Mucosa of rectum (tissue), 2 donors: ENCODE data around the gene FBLIM1.
A peak's percentile ranks its signal among the peaks of the same experiment; 100 is the strongest.
"Not testable (repeated sequence)": the region's sequence is repeated elsewhere in the genome, so short reads cannot be mapped to it uniquely, and the experiment has no call there.

Experiments
- H3K27ac ChIP-seq, 2 donors: one replicate each; pipeline ENCODE4 v1.7.0; 2013; ENCODE audit warnings: inconsistent platforms in 2 of 2, low read depth in 2 of 2, low read length in 2 of 2
- H3K27me3 ChIP-seq, 2 donors: one replicate each; pipeline ENCODE4 v1.7.0; 2013; ENCODE audit warnings: low read length in 2 of 2; ENCODE audit not compliant: control insufficient read depth in 2 of 2, insufficient read depth in 2 of 2
- H3K36me3 ChIP-seq, 2 donors: one replicate each; pipeline ENCODE4 v1.7.0; 2013; ENCODE audit warnings: low read length in 2 of 2; ENCODE audit not compliant: control insufficient read depth in 2 of 2, insufficient read depth in 2 of 2
- H3K4me1 ChIP-seq, 2 donors: one replicate each; pipeline ENCODE4 v1.7.0; 2013; ENCODE audit warnings: low read length in 2 of 2, mild to moderate bottlenecking in 1 of 2; ENCODE audit not compliant: control insufficient read depth in 2 of 2, insufficient read depth in 2 of 2
- H3K4me3 ChIP-seq, 2 donors: one replicate each; pipeline ENCODE4 v1.7.0; 2013; ENCODE audit warnings: low read length in 2 of 2
- H3K9ac ChIP-seq, 2 donors: one replicate each; pipeline ENCODE4 v1.7.0; 2013; ENCODE audit warnings: low read length in 2 of 2, low read depth in 1 of 2, mild to moderate bottlenecking in 1 of 2
- H3K9me3 ChIP-seq, 2 donors: one replicate each; pipeline ENCODE4 v1.7.0; 2013; ENCODE audit warnings: low read length in 2 of 2; ENCODE audit not compliant: control insufficient read depth in 2 of 2
- donor health status: healthy.
- donor health status: Normal muscosa, but diverticular disease.

Gene FBLIM1

DNA sequence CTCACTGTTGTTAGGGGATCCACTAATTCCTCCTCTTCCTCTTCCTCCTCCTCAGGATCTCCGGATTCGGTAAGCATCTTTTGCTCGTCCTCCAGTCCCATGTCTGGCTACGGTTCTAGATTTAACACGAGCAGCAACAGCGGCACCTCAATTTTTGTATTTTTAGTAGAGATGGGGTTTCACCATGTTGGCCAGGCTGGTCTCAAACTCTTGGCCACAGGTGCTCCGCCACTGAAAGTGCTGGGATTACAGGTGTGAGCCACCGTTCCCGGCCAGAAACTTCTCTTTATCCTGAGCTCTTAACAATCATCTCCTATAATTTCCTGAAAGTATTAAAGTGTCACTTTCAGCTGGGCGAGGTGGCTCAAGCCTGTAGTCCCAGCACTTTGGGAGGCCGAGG, 49.0 kb downstream of the FBLIM1 start, which contains the start of gene UQCRHL:
Gene UQCRHL, minus strand, starts transcription at position 101 of the 400 bp plus-strand sequence. Its CDS starts 0 bp downstream, at position 101.
- H3K4me1 ChIP-seq, H3K27me3 ChIP-seq, H3K9me3 ChIP-seq, H3K27ac ChIP-seq, H3K4me3 ChIP-seq, H3K9ac ChIP-seq, H3K36me3 ChIP-seq: not testable (repeated sequence)

DNA sequence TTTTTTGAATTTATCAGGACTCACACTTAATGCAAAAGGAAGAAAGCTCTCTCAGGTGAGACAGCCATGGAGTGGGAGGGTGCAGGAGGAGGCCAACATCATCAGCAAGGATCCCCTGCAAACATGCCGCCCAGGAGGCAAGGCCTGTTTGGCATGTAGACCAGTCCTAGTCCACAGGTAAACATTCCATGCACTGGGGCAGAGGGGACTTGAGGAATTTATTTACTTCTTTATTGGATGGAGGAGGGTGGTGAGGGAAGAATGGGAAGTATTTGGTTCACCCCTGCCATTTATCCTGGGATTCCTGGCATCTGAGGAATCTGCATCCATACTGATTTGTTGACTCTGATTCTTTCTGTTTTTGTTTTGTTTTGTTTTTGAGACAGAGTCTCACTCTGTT, 50.4 kb downstream of the FBLIM1 start:
- H3K27ac ChIP-seq: no peak overlapping the region
- no peak overlapping the region for H3K4me3 ChIP-seq
- H3K9me3 ChIP-seq: no peaks in the 10 kb centered on the region
- no peak overlapping the region for H3K9ac ChIP-seq
- no peaks in the 10 kb centered on the region for H3K27me3 ChIP-seq
- no peaks in the 10 kb centered on the region for H3K4me1 ChIP-seq
- no peaks in the 10 kb centered on the region for H3K36me3 ChIP-seq

DNA sequence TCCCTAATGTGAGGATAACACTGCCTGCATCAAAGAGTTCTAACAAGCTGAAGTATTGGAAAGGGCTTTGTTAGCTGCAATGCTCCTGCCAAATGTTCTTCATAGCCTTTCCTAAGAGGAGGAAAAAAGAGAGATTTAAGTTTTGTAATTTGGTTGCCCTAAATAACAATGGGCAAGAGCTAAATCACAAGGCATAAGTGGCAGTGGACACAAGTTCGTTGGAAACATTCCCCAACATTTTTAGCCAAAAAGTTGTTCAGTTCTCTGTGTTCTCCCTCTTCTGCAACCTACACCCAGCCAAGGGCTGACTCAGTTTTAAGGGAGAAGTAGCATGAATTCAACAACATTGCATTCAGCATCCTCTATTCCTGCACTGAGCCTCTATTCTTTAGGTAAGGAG, 51.5 kb downstream of the FBLIM1 start:
- H3K4me1 ChIP-seq: no peaks in the 10 kb centered on the region
- no peak overlapping the region for H3K4me3 ChIP-seq

DNA sequence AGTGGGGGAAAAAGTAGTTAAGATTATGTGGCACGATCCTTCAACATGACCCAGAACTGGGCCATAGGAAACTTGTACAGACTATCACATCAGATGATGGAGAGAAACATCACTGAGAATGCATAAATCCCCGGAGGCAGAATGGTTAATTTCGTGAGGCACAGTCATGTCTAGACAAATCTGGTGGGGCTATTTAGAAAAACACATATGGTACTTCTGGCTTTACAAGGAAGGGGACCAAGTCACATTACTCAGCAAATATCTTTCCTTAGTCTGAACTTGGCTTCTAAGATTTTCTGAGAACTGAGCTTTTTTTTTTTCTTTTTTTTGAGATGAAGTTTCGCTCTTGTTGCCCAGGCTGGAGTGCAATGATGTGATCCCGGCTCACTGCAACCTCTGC, 58.1 kb downstream of the FBLIM1 start:
- Histone ChIP-seq H3K36me3 (no peaks in the 10 kb centered on the region), H3K9ac (no peak overlapping the region), H3K27ac (no peak overlapping the region), H3K27me3 (no peaks in the 10 kb centered on the region), H3K9me3 (no peaks in the 10 kb centered on the region), H3K4me1 (no peaks in the 10 kb centered on the region), H3K4me3 (no peak overlapping the region)

More for the DNA sequence above, 51.5 kb downstream of the FBLIM1 start:
- Histone ChIP-seq H3K27ac (no peak overlapping the region), H3K9me3 (no peaks in the 10 kb centered on the region), H3K36me3 (no peaks in the 10 kb centered on the region), H3K9ac (no peak overlapping the region), H3K27me3 (no peaks in the 10 kb centered on the region)

DNA sequence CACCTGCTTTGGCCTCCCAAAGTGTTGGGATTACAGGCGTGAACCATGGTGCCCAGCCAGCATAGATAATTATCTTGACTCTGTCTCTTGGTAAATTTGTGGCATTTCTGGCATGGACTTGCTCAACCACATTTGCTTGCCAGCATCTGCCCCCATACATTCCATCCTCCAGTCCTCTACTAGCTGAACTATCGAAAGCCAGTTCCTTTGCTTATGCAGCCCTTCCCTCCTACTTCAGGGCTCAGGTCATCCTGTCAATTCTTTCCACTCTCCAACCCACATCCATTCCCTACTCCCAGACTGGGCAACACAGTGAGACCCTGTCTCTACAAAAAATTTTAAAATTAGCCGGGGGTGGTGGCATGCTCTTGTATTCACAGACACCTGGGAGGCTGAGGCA, 61.9 kb downstream of the FBLIM1 start:
- Histone ChIP-seq H3K9ac (no peak overlapping the region), H3K36me3 (no peaks in the 10 kb centered on the region), H3K27me3 (no peaks in the 10 kb centered on the region), H3K4me3 (no peak overlapping the region), H3K4me1 (no peaks in the 10 kb centered on the region), H3K9me3 (no peaks in the 10 kb centered on the region), H3K27ac (no peak overlapping the region)

DNA sequence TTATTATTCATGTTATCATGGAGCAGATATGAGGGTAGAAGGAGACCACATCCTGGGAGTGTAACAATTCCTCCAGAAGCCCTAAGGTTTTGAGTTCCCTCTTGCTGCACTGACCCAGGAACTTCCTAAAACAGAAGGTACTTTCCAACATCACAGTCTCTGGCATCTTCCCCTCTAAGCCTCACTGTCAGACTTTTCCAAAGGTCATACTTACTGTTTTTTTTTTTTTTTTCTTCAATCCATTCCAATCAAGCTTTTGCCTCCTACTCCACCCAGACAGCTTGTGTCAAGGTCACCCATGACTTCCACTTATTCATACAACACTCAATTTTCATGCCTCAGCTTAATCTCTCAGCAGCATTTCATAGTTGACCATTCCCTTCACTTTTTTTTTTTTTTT, 67.2 kb downstream of the FBLIM1 start:
- H3K36me3 ChIP-seq: no peaks in the 10 kb centered on the region

DNA sequence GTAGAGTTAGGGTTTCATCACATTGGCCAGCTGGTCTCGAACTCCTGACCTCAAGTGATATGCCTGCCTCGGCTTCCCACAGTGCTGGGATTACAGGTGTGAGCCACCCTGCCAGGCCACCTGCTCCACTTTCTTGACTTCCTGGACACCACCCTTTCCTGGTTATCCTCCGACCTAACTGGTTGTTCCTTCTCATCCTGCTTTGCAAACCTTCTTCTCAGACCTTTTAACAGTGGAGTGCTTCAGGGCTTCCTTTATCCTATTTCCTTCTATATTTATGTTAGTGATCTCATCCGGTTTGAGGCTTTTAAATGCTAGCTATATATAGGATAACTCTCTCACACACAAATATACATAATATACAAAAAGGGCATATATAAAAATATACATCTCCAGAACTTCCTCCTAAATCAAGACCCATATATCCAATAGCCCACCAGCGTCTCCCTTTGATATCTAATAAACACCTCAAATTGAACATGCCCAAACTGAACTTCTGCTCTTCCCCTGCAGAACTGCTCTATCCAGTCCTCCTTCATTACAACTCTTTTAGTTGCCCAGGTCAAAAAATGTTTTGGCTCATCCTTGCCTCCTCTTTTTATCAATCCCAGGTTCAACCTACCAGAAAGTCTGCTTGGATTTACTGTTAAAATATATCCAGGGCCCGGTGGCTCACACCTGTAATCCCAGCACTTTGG, 68.4 kb downstream of the FBLIM1 start:
- Histone ChIP-seq H3K9me3 (no peaks in the 10 kb centered on the region), H3K27me3 (no peaks in the 10 kb centered on the region), H3K9ac (no peak overlapping the region), H3K4me1 (peaks cover 4 to 8% of the 10 kb centered on the region in 2 donors), H3K36me3 (no peaks in the 10 kb centered on the region), H3K27ac (no peak overlapping the region), H3K4me3 (no peak overlapping the region)

More for the DNA sequence above, 67.2 kb downstream of the FBLIM1 start:
- Histone ChIP-seq H3K9me3 (no peaks in the 10 kb centered on the region), H3K9ac (no peak overlapping the region), H3K4me1 (peaks cover 4 to 8% of the 10 kb centered on the region in 2 donors), H3K27me3 (no peaks in the 10 kb centered on the region), H3K27ac (no peak overlapping the region), H3K4me3 (no peak overlapping the region)

DNA sequence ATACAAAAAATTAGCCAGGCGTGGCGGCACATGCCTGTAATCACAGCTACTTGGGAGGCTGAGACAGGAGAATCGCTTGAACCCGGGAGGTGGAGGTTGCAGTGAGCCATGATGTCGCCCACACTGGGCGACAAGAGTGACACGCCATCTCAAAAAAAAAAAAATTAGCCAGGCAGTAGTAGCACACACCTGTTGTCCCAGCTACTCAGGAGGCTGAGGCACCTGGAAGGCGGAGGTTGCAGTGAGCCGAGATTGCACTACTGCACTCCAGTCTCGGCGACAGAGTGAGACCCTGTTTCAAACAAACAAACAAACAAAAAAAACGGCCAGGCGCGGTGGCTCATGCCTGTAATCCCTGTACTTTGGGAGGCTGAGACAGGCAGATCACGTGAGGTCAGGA, 69.0 kb downstream of the FBLIM1 start:
- not testable (repeated sequence) for H3K4me1 ChIP-seq, H3K27ac ChIP-seq, H3K27me3 ChIP-seq, H3K36me3 ChIP-seq, H3K4me3 ChIP-seq, H3K9ac ChIP-seq, H3K9me3 ChIP-seq

DNA sequence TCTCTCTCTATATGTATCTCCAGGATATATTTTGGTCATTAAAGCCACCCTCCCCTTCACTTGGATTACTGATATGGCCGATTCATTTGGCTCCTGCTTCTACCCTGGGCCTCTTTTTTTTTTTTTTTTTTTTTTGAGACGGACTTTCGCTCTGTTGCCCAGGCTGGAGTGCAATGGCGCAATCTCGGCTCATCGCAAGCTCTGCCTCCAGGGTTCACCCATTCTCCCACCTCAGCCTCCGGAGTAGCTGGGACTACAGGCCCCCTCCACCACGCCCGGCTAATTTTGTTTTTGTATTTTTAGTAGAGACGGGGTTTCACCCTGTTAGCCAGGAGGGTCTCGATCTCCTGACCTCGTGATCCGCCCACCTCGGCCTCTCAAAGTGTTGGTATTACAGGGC, 70.3 kb downstream of the FBLIM1 start:
- H3K4me3 ChIP-seq, H3K4me1 ChIP-seq, H3K27me3 ChIP-seq, H3K36me3 ChIP-seq, H3K9me3 ChIP-seq, H3K27ac ChIP-seq, H3K9ac ChIP-seq: not testable (repeated sequence)

DNA sequence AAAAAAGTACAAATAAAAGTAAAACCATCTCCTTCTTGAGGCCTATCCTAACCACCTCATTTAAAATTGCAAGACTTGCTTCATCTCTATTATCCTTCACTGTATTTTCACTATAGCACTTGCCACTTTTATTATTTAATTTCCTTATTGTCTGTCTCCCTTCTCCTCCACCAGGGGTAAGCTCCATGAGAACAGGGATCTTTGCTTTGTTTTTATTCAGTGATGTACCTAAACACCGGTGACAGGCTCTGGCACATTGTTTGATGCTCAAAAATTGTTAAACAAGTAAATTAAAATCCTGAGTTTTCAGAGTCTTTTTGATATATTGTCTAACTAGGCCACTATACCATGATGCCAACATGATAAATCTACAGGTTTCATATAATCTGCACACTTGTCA, 71.7 kb downstream of the FBLIM1 start:
- H3K36me3 ChIP-seq: no peaks in the 10 kb centered on the region
- H3K27me3 ChIP-seq: no peaks in the 10 kb centered on the region
- no peaks in the 10 kb centered on the region for H3K9me3 ChIP-seq
- no peak overlapping the region for H3K9ac ChIP-seq
- H3K4me1 ChIP-seq: peaks cover 8 to 10% of the 10 kb centered on the region in 2 donors
- H3K4me3 ChIP-seq: no peak overlapping the region
- H3K27ac ChIP-seq: peak overlapping the region in 1 of 2 donors; percentile 63
